Left lung (tissue), 10 donors: Measurements from ENCODE around the gene SCEL. TPM values are rescaled to one million over a fixed set of nuclear protein-coding genes. Genes with fewer than 3 reads are reported as not detected.
A peak's percentile ranks its signal among the peaks of the same experiment; 100 is the strongest.

Source experiments
- ATAC-seq: fragments of 200-7000 bp; cut with Tn5 transposase; one replicate; pipeline ENCODE4 v1.9.1; 2020; ENCODE audit warnings: moderate library complexity
- DNase-seq, 4 donors: peaks; one replicate each; pipeline ENCODE4 v3.0.0-alpha.2; 2013 to 2020
- H3K27ac ChIP-seq, 2 donors: fragments of 200-600 bp; sonication (generic) in 1 of 2; one replicate each; pipeline versions ENCODE4 v1.5.0 to v1.8.0; 2020 to 2021
- H3K27me3 ChIP-seq, 2 donors: fragments of 200-600 bp; sonication (generic) in 1 of 2; one replicate each; pipeline versions ENCODE4 v1.5.0 to v1.8.0; 2020 to 2021
- H3K36me3 ChIP-seq, 2 donors: fragments of 200-600 bp; sonication (generic) in 1 of 2; one replicate each; pipeline versions ENCODE4 v1.5.0 to v1.8.0; 2020 to 2021
- H3K4me1 ChIP-seq, 2 donors: fragments of 200-600 bp; one replicate each; pipeline ENCODE4 v1.8.0; 2021
- H3K4me3 ChIP-seq, 2 donors: fragments of 200-600 bp; sonication (generic) in 1 of 2; one replicate each; pipeline versions ENCODE4 v1.5.0 to v1.8.0; 2020 to 2021; ENCODE audit warnings: mild to moderate bottlenecking in 1 of 2
- H3K9me3 ChIP-seq, 2 donors: fragments of 200-600 bp; sonication (generic) in 1 of 2; one replicate each; pipeline versions ENCODE4 v1.5.0 to v1.8.0; 2020 to 2021
- intact Hi-C, 2 donors: fragments of 100-400 bp; cut with DNase I; formaldehyde crosslinking; loops; one replicate each; pipeline versions ENCODE4 v1.11.2 to v1.14.2; 2022
- polyA plus RNA-seq, 6 donors: library from polyadenylated mRNA; unstranded; fragments of 120-200 nt; gene quantifications; one replicate each; pipeline ENCODE4 v1.2.1, GENCODE V29; 2013; ENCODE audit not compliant: insufficient read length in 6 of 6
- total RNA-seq, 2 donors: library from RNA; stranded (reverse); fragmentation: NEBNext Ultra II Directional; extraction: Animal tissue kit (Norgen Biotek cat#: 25700); gene quantifications; one replicate each; pipeline ENCODE4 v1.2.1, GENCODE V29; 2021
- TF ChIP-seq, protein P1 (sequence below), 2 donors: fragments of 200-600 bp; sonication (generic) in 1 of 2; IDR thresholded peaks; one replicate each; pipeline versions ENCODE4 v1.5.0 to v1.8.0; 2021; ENCODE audit warnings: antibody characterized with exemption in 2 of 2
- donor health status: DM: no; HTN: yes; CAD: no.
- donor health status: DM: no; HTN: no; CAD: no.

SCEL gene
- total and polyA plus RNA-seq, 8 donors = 0.14 to 166 (median 0.41) TPM

DNA sequence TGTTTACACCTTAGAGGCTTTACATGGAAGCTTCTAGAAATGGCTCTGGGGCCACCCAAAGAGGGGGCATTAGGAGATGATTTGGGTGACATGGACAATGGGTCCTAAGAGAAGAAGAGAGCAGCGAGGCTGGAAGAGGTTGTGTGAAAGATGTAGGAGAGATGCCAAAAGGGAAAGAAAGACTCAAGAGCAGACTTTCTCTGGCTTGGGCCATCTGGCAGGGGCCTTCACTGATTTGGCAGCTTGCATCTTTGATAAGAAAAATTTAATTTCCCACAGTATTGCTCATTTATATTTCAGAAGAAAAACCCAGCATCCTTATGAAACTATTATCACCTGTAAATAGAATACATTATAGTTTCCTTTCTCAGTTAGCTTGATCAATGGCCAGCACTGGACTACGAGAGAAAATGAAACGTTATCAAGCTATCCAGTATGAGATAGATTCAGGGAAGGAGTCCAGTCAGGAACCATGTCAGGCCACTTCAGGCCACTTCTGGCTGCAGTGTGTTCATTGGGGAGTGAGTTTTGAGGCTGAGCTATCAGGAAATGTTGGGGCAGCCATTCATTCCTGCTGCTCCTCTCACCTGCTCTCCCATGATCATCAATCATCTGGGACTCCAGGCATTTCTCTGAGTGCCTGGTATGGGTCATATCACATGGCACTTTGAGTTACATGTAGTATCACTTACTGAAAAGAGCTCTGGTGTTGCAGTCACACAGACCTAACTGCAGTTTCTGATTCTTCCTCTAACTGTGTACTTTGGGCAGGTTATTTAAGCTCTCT, 10.3 kb downstream of the SCEL start:
- TF ChIP-seq, protein P1, sequence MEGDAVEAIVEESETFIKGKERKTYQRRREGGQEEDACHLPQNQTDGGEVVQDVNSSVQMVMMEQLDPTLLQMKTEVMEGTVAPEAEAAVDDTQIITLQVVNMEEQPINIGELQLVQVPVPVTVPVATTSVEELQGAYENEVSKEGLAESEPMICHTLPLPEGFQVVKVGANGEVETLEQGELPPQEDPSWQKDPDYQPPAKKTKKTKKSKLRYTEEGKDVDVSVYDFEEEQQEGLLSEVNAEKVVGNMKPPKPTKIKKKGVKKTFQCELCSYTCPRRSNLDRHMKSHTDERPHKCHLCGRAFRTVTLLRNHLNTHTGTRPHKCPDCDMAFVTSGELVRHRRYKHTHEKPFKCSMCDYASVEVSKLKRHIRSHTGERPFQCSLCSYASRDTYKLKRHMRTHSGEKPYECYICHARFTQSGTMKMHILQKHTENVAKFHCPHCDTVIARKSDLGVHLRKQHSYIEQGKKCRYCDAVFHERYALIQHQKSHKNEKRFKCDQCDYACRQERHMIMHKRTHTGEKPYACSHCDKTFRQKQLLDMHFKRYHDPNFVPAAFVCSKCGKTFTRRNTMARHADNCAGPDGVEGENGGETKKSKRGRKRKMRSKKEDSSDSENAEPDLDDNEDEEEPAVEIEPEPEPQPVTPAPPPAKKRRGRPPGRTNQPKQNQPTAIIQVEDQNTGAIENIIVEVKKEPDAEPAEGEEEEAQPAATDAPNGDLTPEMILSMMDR (IDR thresholded peaks at IDR 0.05) = no peak
- intact Hi-C loops = no loop called here
- no peak for DNase-seq
- H3K4me3 ChIP-seq = no peak overlapping the region
- no peak overlapping the region for H3K27ac ChIP-seq
- no peaks in the 10 kb centered on the region for H3K9me3 ChIP-seq
- H3K27me3 ChIP-seq = no peaks in the 10 kb centered on the region
- peaks cover 7 to 13% of the 10 kb centered on the region in 2 donors for H3K4me1 ChIP-seq
- peak; percentile 80 for ATAC-seq
- H3K36me3 ChIP-seq = no peaks in the 10 kb centered on the region

DNA sequence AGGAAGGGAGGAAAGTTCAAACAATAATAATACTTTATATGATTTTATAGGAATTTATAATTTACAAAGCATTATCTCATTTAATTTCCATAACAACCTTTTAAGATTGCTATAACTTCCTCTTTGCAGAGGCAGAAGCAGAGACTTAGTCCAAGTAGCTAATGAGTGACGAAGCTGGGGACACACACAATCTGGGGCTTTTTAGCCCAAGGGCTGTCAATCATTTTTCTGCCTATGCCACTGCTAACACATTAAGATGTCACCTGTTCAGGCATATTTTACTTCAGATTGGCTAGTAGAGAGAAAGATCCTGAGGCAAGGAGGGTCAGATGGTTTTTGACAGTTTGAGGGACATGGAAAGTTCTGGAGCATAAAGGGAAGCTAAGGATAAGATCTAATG, 12.6 kb downstream of the SCEL start:
- DNase-seq = no peak
- H3K4me1 ChIP-seq = peaks cover 7 to 13% of the 10 kb centered on the region in 2 donors
- no peak overlapping the region for H3K27ac ChIP-seq
- no peaks in the 10 kb centered on the region for H3K9me3 ChIP-seq
- TF ChIP-seq, protein P1 (IDR thresholded peaks at IDR 0.05) = no peak
- intact Hi-C loops = no loop called here
- no peak overlapping the region for H3K4me3 ChIP-seq
- H3K27me3 ChIP-seq = no peaks in the 10 kb centered on the region
- H3K36me3 ChIP-seq = no peaks in the 10 kb centered on the region
- no peak for ATAC-seq

DNA sequence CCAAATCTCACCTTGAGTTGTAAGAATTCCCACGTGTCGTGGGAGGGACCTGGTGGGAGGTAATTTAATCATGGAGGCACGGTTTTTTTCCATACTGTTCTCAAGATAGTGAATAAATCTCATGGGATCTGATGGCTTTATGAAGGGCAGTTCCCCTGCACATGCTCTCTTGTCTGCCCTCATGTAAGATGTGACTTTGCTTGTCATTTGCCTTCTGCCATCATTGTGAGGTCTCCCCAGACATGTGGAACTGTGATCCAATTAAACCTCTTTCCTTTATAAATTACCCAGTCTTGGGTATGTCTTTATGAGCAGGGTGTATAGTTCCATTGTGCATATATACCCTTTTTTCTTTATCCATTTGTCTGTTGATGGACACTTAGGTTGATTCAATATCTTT, 13.1 kb downstream of the SCEL start:
- H3K9me3 ChIP-seq = no peaks in the 10 kb centered on the region
- intact Hi-C loops = no loop called here
- TF ChIP-seq, protein P1 (IDR thresholded peaks at IDR 0.05) = no peak
- no peaks in the 10 kb centered on the region for H3K36me3 ChIP-seq
- ATAC-seq = no peak
- H3K4me3 ChIP-seq = no peak overlapping the region
- H3K4me1 ChIP-seq = peaks cover 7 to 13% of the 10 kb centered on the region in 2 donors
- no peak overlapping the region for H3K27ac ChIP-seq
- no peaks in the 10 kb centered on the region for H3K27me3 ChIP-seq
- no peak for DNase-seq

DNA sequence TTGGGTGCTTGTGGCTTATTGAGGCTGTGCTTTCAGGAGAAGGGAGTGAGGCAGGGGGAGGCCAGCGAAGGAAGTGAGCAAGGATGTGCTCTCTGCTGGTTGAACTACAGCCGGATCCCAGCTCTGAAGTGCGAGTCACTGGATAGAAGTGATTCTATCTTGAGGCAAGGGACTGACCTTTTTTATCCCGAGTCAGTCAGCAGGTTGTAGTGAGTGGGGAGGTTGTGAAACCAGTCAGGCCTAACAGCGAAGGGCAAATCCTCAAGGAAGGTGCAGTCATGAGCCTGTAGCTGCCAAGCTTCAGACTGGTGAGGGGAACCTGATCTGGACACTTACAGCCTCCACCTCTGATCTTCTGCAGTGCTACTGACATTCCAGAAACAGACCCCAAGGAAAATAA, 18.6 kb downstream of the SCEL start:
- DNase-seq (peak in 1 of 4 donors; percentile 44), ATAC-seq (peak; percentile 84)
- H3K4me1 ChIP-seq = no peaks in the 10 kb centered on the region
- no peaks in the 10 kb centered on the region for H3K27me3 ChIP-seq
- no peaks in the 10 kb centered on the region for H3K36me3 ChIP-seq
- no peak overlapping the region for H3K4me3 ChIP-seq
- H3K9me3 ChIP-seq = no peaks in the 10 kb centered on the region
- TF ChIP-seq, protein P1 (IDR thresholded peaks at IDR 0.05) = no peak
- no peak overlapping the region for H3K27ac ChIP-seq
- intact Hi-C loops = no loop called here

DNA sequence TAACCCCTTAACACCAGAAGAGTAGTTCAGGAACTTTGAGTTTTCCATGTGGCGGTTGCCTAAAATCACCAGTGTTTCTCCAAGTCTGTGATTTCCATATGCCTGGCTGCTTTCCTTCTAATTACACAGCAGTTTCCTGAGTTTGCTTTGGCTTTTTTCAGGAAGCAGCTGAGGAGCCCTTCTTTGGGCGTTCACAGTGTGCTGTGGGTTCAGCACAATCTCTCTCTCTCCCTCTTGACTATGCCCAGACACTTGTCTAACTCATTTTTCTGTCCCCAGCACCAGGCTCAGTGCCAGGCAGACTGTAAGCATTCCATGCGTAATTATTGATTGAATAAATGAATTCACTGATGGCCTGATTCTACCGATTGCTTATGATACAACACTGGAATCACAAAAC, 19.7 kb downstream of the SCEL start:
- no peak overlapping the region for H3K27ac ChIP-seq
- no peak for DNase-seq
- H3K4me3 ChIP-seq = no peak overlapping the region
- TF ChIP-seq, protein P1 (IDR thresholded peaks at IDR 0.05) = no peak
- H3K36me3 ChIP-seq = no peaks in the 10 kb centered on the region
- no peaks in the 10 kb centered on the region for H3K4me1 ChIP-seq
- H3K9me3 ChIP-seq = no peaks in the 10 kb centered on the region
- peak; percentile 59 for ATAC-seq
- intact Hi-C loops = no loop called here
- no peaks in the 10 kb centered on the region for H3K27me3 ChIP-seq
